ENCODE measurements around the gene AP4B1.
"Not testable (repeated sequence)": the region's sequence is repeated elsewhere in the genome, so short reads cannot be mapped to it uniquely, and the experiment has no call there.

AP4B1 gene

DNA sequence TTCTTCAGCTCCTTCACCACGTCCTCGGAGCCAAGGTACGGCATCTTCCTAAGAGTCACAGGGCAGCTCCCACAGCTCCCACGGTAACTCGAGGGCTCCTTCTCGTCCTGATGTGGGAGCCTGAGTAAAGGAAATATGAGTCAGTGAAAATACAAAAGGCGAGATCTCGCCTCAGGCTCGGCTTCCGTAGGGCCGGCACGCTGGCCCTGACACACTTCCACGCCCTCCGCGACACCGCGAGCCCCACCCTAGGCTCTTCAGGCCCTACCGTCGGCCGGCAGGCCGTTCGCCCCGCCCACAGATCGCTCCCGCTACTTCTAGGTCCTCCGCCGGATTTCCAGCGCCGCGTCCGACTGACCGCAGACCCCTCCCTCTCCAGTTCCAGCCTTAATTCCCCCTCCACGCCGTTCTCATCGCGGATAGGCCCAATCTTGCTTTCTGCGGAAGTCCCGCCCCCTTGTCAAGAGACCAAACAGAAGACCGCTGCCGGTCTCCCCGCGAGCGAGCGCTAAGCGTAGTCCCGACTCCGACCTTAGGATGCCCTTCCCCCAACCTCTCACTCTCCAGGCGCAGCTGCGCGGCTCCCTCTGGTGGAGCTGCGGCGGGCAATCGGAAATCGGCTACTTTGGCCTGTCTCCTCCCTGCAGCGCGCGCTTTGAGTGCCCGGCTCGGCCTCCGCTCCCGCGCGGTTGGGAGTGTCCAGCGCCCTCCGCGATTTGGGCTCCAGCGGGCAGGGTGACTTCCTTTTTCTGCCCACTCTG is at the start of gene AP4B1, which contains the start of gene DCLRE1B:
Gene AP4B1 (minus strand): TSS at position 126 of the 761 bp plus-strand sequence. CDS start 82 bp downstream, at position 44.
Gene DCLRE1B (plus strand): TSS at position 653 of the 761 bp plus-strand sequence. CDS start 261 bp downstream, outside the sequence.
- DNase-seq = peak; percentile 100

- DNase-seq = no peak
Measured at GRCh38 chr1:113951719-113952118, 47.1 kb upstream of the AP4B1 start.

DNA sequence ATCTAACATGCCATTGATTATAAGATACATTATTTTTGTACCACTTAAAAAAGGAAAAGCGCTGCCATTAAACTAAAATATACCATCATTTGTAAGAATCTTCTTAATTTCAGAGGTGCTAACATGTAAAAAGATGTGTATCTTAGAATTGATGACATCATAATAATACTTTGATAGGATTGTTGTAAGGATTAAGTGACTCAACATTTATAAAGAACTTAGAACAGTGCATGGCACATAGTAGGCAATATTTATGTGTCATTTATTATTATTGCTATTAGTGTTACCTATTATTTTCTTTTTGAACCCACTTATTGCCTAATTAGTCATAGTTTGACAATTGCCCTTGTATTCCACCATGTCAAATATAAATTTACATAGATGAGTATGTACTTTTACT is 46.3 kb upstream of the AP4B1 start:
- DNase-seq = no peak

GRCh38 chr1:113949007-113949406 is 44.4 kb upstream of the AP4B1 start:
- DNase-seq = peak; percentile 15

GRCh38 chr1:113948151-113948550 is 43.6 kb upstream of the AP4B1 start:
- not testable (repeated sequence) for DNase-seq

DNA sequence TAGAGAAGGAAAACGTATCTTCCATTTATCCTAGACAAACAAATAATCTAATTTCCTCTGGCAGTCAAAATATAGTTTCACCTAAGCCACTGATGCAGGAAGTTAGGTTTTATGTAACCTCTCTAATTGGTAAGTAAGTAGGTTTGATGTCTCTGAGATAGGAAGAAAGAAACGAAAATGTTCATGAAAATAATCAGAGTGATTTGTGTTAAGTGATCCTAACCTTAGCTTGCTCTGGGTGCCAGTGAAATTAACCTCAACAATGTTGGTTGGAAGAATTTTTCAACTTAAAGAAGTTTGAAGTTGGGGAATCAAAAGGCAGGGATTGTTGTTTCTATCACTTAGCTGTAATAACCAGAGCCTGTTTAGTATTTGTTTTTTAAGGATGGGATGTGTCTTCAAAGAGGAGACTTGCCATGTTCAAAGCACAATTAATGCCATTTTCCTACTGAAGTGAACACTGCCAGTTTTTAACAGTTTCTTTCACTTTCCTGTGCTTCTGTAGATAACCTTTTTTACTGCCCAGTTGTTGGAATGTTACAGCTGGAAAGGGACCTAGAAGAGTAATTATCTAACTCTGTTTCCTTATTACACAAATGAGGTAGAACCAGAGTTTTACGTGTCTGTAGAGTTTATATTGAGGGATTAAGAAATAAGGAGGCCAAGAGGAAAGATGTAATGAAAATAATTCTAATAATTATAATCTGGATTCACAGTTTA is 42.9 kb upstream of the AP4B1 start:
- no peak for DNase-seq

DNA sequence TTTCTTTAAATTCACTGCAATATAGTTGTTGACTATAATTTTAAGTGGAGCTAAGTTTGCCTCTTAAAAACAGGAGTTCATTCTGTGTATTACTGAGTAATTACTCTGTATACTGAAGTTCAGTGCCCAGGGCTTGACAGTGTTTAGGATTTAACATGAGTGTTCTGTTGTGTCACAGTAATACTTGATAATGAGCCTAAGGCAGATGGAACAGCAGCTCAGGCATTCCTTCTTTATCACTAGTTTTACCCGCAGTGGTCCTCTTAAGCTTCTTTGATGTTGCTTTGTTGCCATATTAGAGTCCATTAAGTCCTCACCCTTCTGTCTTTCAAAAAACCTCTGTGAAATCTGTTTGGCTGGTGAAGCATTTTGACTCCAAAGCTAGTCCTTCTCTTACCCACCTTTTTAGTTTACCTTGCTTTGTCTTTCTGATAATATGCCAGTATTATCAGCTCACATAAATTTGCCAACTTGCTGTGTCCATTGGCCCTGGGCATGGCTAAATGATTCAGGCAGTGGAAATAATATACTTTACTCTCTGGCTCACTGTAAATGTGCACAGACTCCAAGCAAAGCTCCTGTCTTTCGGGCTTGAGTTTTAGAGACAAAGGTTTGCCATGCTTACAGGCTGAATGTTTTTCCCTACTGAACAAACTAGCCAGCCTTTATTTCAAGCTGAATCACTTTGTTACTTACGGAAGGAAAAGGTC is 42.2 kb upstream of the AP4B1 start:
- DNase-seq = no peak

GRCh38 chr1:113946112-113946511 is 41.5 kb upstream of the AP4B1 start:
- DNase-seq = no peak

DNA sequence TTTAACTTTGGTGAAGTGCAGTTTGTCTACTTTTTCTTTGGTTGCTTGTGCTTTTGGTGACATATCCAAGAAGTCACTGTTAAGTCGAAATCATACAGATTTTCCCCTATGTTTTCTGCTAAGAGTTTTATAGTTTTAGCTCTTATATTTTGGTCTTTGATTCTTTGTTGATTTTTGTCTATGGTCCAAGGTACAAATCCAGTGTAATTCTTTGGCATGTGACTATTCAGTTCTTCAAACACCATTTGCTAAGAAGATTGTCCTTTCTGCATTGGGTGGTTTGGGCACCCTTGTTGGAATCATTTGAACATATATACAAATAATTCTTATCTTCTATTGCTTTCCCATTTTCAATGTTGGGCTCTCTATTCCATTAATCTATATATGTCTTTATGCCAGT is 40.7 kb upstream of the AP4B1 start:
- DNase-seq = no peak

DNA sequence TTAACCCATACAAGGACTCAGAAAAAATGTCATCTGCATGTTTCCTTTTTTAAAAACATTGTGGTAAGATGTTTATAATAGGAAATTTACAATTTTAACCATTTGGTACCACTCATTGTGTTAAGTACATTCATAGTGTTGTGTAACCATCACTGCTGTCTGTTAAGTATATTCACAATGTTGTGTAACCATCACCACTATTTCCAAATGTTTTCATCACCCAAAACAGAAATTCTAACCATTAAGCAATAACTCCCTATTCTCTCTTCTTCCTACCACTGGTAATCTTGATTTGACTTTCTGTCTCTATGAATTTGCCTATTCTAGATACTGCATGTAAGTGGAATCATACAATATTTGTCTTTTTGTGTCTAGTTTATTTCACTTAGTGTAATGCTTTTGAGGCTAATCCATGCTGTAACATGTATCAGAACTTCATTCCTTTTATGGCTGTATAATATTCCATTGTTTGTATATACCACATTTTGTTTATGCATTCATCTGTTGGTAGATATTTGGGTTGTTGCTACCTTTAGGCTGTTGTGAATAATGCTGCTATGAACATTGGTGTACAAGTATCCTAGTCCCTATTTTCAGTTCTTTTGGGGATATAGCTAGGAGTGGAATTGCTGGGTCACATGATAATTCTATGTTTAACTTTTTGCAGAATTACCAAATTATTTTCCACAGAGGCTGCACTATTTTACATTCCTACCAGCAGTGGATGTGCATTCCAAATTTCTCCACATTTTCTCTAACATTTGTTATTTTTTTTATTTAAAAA is 38.6 kb upstream of the AP4B1 start:
- no peak for DNase-seq

DNA sequence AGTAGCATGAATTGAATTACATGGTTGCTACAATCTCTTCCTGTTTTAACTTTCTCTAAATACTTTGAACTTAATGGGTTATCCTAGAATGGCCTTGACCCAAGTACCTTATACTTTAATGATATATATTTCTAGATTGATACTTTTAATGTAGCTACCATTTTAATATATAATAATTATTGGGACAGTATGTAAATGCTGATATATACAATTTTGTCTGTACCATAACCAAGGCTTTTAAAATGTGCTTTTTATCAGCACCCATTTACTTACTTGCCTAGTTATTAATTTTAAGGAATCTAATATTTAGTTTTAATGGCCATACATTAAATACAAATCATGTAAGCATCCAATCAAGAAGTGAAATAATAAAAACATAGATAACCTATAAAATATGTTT is 37.9 kb upstream of the AP4B1 start:
- no peak for DNase-seq

- no peak for DNase-seq
Measured at GRCh38 chr1:113941245-113941559, 36.6 kb upstream of the AP4B1 start.

- no peak for DNase-seq
Measured at GRCh38 chr1:113940365-113941244, 36.0 kb upstream of the AP4B1 start.

DNA sequence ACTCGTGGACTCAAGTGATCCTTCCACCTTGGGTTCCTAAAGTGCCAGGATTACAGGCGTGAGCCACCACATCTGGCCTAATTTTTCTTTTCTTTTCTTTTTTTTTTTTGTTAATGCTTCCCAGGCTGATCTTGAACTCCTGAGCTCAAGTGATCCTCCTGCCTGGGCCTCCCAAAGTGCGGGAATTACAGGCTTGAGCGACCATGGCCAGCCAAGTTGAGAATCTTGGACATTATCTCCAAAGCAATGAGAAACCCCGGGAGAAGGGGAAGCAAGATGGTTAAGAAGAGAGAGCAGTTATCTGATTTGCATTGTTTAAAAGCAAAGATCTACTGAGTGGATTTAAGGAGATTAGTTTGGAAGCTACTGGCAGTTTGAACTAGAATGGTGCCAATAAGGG is 33.6 kb upstream of the AP4B1 start:
- no peak for DNase-seq

DNA sequence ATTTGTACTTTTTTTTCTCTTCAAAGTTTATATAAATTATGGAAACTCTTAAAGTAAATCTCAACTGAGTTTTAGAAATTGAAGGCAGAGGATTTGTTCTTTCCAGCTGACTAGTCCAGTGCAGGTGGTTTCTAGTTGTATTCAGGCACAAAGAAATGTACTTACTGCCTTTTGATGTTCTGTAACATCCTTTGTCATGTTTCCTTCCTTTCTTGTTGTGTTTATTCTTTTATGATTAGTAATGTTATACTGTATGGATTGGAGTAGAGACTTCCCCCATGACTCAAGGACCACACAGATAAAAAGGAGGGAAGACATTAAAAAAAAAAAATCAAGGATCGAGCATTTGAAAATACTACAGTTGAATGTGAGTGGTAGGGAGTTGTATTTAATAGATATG is 32.5 kb upstream of the AP4B1 start:
- no peak for DNase-seq

DNA sequence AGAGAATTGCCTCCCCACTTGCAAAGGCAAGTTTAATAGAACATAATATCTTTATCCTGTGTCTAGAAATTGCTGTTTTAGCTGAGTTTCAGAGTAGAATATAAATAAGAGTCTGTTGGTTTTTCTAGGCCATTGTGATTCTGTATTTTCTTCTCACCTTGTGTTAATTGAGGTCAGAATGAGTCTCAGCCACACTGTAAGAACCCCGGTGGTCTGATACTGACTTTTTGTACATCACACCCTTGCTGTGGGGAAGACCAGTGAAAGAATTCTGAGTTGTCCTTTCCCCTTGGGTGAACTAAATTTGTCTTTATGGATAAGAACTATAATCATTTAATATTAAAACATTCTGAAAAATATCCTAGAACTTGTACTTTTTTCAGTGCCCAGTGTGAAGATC is 31.4 kb upstream of the AP4B1 start:
- no peak for DNase-seq

- DNase-seq = no peak
Measured at GRCh38 chr1:113935176-113935575, 30.6 kb upstream of the AP4B1 start.

- DNase-seq = no peak
Measured at GRCh38 chr1:113934511-113935055, 30.0 kb upstream of the AP4B1 start.

GRCh38 chr1:113934006-113934405 is 29.4 kb upstream of the AP4B1 start:
- no peak for DNase-seq

DNA sequence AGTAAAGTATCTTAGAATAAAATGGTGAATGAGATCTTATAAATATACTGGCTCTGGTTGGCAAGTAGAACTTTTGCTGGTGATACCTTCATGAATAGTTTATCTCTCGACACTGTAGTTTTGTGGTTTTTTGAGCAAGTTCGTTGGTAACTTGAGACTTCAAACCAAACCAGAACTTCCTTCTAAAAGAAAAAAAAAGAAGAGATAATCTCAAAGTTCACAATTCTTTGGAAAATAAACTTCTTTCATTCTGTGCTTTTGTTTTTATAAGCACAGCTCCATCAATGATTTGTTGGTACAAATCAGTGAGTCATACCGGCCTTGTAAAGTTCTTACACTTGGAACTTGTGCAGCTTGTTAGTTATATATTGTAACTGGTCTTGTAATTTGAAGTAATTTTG is 26.9 kb upstream of the AP4B1 start:
- peak; percentile 30 for DNase-seq

GRCh38 chr1:113930499-113931161 is 26.0 kb upstream of the AP4B1 start:
- DNase-seq = peak; percentile 63
